Activated CD8-positive, alpha-beta memory T cell treated with anti-CD3 and anti-CD28 coated beads for 36 hours (primary cell): ENCODE measurements around the gene NCK2. TPM values are rescaled to one million over a fixed set of nuclear protein-coding genes. Genes with fewer than 3 reads are reported as not detected.
"Not testable (repeated sequence)": the region's sequence is repeated elsewhere in the genome, so short reads cannot be mapped to it uniquely, and the experiment has no call there.

Experiments
- CTCF ChIA-PET: fragments of 350-600 bp; sonication (Branson Sonifier 250); formaldehyde crosslinking; loops from one replicate; lab custom pipeline; 2021; ENCODE audit warnings: antibody characterized with exemption; lab: Charles Lee
- POLR2A ChIA-PET: fragments of 350-600 bp; sonication (Branson Sonifier 250); formaldehyde crosslinking; loops from one replicate; lab custom pipeline; 2021; ENCODE audit warnings: antibody characterized with exemption; lab: Charles Lee
- total RNA-seq, 2 experiments: library from RNA; stranded (reverse); gene quantifications; one replicate each; pipeline ENCODE4 v1.2.3, GENCODE V29; 2021

NCK2 gene
- total RNA-seq, 2 experiments from 2014 or later: 58.5 to 59.3 TPM

DNA sequence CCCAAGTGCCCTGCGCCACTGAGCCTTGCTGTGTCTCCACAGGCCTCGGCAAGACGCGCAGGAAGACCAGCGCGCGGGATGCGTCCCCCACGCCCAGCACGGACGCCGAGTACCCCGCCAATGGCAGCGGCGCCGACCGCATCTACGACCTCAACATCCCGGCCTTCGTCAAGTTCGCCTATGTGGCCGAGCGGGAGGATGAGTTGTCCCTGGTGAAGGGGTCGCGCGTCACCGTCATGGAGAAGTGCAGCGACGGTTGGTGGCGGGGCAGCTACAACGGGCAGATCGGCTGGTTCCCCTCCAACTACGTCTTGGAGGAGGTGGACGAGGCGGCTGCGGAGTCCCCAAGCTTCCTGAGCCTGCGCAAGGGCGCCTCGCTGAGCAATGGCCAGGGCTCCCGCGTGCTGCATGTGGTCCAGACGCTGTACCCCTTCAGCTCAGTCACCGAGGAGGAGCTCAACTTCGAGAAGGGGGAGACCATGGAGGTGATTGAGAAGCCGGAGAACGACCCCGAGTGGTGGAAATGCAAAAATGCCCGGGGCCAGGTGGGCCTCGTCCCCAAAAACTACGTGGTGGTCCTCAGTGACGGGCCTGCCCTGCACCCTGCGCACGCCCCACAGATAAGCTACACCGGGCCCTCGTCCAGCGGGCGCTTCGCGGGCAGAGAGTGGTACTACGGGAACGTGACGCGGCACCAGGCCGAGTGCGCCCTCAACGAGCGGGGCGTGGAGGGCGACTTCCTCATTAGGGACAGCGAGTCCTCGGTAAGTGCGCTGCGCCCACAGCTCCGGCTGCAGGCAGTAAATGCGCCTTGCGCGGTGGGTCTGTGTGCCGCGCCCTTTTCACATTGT, 136.8 kb downstream of the NCK2 start:
- ChIA-PET CTCF (interaction anchor here (0.7 kb wide), 1 partner anchor 72 kb away, joined by 4 read pairs; no protein-coding TSS in a partner anchor), POLR2A (no interaction called here)

- ChIA-PET CTCF (no interaction called here), POLR2A (no interaction called here)
These were observed 137.6 kb downstream of the NCK2 start for GRCh38 chr2:105882341-105882740.

DNA sequence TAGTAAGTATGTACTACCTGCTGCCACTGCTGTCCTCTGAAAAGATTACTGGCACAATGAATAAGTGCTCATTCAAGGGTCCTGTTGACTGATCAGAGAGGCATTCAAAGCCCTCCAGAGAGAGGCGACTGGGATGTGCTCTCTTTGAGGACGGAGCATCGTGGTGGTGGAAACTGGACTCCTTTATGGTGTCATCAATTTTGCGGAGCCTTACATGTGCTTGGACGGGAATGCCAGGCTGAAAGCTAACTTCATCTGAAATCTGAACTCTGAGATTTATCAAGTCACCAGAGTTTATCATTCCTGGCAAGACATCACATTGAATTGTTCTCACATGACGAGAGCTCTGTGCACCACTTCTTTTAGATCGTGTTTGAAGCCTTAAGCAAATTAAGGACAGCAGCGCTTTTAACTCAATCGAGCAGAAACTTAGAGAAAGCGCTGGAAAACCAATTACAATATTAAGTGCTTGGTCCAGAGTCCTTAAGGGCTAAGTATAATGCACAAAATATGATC, 138.3 kb downstream of the NCK2 start:
- CTCF ChIA-PET: no interaction called here
- POLR2A ChIA-PET: no interaction called here

DNA sequence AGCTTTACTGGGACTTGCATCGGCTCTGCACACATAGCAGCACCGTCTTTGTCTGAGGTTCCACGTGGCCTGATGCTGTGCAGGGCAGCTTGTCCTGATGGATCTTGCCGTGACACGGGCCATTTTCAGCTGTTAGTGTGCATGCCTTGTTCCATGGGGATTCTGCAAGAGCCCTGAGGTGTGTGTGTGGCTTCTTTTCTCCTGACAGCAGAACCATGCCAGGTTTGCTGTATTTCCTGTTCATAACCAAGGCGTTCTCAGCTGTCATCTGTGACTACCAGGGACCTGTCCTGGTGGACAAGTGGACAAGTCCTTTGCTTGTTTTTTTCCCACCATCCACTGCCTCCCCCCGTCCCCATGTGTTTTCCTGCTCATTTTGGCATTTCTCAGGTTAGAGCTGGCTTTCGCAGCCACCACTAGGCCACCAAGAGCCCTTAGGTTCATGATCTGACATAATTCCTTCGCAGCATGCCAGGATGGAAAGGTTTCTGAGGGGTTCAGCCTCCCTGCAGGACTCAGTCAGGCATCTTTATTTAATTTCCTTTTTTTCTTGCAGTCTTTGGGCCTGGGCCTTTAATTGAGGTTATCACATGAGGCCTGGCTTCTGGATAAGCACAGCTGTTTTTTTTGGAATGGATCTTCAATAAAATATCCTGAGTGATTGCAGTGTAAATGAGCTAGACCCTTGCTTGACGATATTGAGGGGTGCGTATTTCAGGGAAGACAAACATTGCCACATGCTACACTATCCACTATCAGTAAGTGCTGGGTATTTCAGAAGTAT, 139.4 kb downstream of the NCK2 start:
- CTCF ChIA-PET: interaction anchor here (0.6 kb wide), 1 partner anchor 9 kb away, joined by 3 read pairs; no protein-coding TSS in a partner anchor
- POLR2A ChIA-PET: no interaction called here

DNA sequence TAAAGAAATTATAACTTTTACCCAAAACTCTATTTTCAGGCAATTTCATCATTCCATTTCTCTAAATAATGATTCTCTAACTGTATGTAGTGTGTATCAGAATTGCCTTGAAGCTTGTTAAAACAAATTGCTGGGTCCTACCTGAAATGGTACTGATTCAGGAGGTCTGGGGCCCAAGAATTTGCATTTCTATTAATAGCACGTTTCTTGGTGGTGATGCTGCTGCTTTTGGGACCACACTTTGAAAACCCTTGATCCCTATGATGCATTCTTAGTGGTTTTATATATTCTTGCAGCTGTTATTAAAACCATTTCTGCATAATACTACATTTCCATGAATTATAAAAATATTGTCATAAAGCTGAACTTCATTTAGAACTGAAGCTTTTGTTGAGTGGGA, 140.7 kb downstream of the NCK2 start:
- POLR2A ChIA-PET: interaction anchor here (0.6 kb wide), 1 partner anchor 21 kb away, joined by 4 read pairs; no protein-coding TSS in a partner anchor

DNA sequence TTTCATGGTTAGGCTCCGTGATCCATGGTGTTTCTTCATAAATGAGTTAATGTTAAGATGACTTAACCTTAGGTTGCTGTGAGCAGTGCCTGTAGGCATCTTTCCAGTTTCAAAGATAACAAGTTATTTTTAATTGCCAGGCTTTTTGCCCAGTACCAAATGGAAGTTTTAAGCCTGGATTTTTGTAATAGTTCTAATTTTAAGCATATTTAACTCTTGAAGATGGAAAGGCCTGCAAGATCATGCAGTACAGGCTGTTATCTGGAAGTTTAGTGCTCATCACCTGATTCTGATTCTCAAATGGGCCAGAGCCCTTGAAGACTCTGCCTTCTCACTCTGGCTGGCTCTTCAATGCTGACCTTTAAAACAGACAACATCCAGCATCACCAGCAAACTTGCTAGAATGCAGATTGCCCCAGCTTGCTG, 141.3 kb downstream of the NCK2 start:
- ChIA-PET POLR2A (no interaction called here), CTCF (no interaction called here)

More for the DNA sequence above, 140.7 kb downstream of the NCK2 start:
- CTCF ChIA-PET: interaction anchor here (0.6 kb wide), 1 partner anchor 33 kb away, joined by 3 read pairs; no protein-coding TSS in a partner anchor

- CTCF ChIA-PET: no interaction called here
- POLR2A ChIA-PET: no interaction called here
These were observed 142.0 kb downstream of the NCK2 start for GRCh38 chr2:105886687-105887086.

- CTCF ChIA-PET: no interaction called here
- POLR2A ChIA-PET: no interaction called here
These were observed 142.5 kb downstream of the NCK2 start for GRCh38 chr2:105887256-105887655.

DNA sequence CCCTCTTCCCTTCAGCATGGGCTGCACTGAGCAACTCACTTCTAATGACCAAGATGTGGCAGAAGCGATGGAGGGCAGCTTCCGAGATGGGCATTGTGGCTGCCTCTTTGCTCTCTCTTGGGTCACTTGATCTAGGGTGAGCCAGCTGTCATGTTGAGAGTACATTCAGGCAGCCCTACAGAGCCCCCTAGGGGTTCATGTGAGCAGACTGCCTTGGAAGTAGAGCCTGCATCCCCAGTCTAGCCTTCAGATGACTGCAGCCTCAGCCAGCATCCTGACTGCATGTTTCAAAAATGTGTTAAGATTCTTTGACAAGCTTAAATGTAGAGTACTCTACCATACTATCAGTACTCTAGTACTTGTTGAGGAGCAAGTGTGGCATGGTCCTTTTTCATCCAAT, 143.9 kb downstream of the NCK2 start:
- ChIA-PET POLR2A (no interaction called here), CTCF (interaction anchor here (0.7 to 1.2 kb wide), 3 partner anchors 14 to 131 kb away, joined by 3 to 4 read pairs (median 4); no protein-coding TSS in a partner anchor)

DNA sequence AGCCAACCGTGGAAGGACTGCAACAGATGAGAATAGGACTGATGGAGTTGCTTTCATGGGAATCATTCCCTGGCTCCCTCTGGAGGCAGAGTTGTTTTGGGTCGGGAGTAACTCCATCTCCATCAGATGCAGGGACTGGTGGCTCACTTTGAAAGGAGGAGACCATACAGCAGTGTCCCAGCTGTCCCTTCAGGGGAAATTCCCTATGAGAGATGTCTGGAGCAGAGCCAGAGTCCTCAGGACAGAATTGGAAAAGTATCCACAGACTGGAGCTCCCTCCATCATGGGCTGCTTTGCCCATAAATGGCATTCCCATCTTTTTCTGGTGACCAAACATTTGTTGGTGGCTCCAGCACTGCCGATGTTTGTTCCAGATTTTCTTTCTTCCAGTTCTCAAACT, 144.3 kb downstream of the NCK2 start:
- ChIA-PET POLR2A (no interaction called here), CTCF (interaction anchor here (0.7 to 1.2 kb wide), 2 partner anchors 40 to 131 kb away, joined by 3 to 4 read pairs; no protein-coding TSS in a partner anchor)

DNA sequence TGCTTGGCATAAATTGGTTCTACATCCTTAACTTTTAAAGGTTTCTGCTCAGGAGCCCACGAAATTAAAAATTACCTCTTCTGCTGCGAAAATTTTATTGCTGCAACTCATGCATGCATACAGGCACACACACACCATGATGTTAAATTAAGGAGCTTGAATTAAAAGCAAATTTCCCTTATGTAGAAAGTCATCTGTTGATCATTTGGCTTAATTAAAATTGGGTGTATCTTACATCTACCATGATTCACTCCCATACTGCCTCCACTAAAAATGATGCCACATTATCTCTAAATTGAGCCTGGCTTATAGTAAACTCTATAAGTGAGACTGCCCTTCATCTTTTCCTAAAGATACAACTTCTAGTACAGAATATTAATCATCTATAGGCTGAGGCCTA, 145.4 kb downstream of the NCK2 start:
- POLR2A ChIA-PET: no interaction called here

GRCh38 chr2:105890856-105891255, 146.1 kb downstream of the NCK2 start:
- ChIA-PET CTCF (interaction anchor here (0.7 kb wide), 1 partner anchor 171 kb away, joined by 3 read pairs; no protein-coding TSS in a partner anchor), POLR2A (no interaction called here)

More for the DNA sequence above, 145.4 kb downstream of the NCK2 start:
- CTCF ChIA-PET: no interaction called here

GRCh38 chr2:105893011-105893995, 148.6 kb downstream of the NCK2 start:
- POLR2A ChIA-PET: interaction anchor here (0.6 to 0.7 kb wide), 2 partner anchors 191 to 209 kb away, joined by 4 read pairs; no protein-coding TSS in a partner anchor
- CTCF ChIA-PET: interaction anchor here (0.7 kb wide), 1 partner anchor 10 kb away, joined by 3 read pairs; no protein-coding TSS in a partner anchor

- ChIA-PET CTCF (no interaction called here), POLR2A (no interaction called here)
These were observed 149.7 kb downstream of the NCK2 start for GRCh38 chr2:105894327-105894944.

- POLR2A ChIA-PET: no interaction called here
These were observed 151.5 kb downstream of the NCK2 start for GRCh38 chr2:105895990-105896764.

GRCh38 chr2:105896765-105897163, 152.1 kb downstream of the NCK2 start:
- ChIA-PET CTCF (no interaction called here), POLR2A (no interaction called here)

More at GRCh38 chr2:105895990-105896764, 151.5 kb downstream of the NCK2 start:
- CTCF ChIA-PET: no interaction called here

GRCh38 chr2:105897694-105898093, 153.0 kb downstream of the NCK2 start:
- POLR2A ChIA-PET, CTCF ChIA-PET: not testable (repeated sequence)
